ENCODE data around the gene PDE7B. TPM values are rescaled to one million over a fixed set of nuclear protein-coding genes. Genes with fewer than 3 reads are reported as not detected.

PDE7B gene
- total RNA-seq, 1 experiment from 2014 or later: not detected

DNA sequence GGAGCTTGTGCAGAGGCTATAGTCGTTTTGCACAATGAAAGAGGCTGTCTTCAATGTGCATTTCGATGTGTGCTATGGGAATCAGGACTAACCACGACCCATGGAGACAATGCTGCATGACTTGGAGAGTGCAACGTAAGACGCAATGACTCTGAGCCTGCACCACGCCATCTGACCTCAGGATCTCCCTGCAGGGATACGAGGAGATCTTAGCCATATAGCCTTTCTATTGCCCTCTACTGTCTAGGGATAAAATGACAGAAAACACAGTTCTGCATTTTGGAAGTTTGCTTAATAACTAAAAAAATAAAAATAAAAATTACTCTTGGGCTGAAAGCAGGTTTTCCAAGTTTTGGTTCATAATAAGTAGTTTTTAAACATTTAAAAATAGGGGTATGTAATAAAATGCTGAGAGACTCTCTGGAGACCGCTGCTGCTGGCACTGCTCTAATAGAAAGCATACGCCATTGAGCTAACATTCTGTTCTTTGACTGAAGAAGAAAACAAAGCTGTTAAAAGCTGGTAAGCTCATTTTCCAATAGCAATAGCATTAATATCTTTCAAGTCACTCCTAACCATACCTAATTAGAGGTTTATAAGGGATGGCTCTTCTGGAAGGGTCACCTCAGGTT is 87.2 kb downstream of the PDE7B start:
- Histone ChIP-seq H3K4me1 (ENCODE audit: insufficient read depth, low read length, poor library complexity, severe bottlenecking) (no peaks in the 10 kb centered on the region), H3K36me3 (ENCODE audit: insufficient read depth, low read length, poor library complexity, severe bottlenecking) (no peaks in the 10 kb centered on the region), H3K27ac (ENCODE audit: low read depth, low read length, poor library complexity, severe bottlenecking) (no peak overlapping the region), H3K27me3 (replicated peaks; ENCODE audit: insufficient read depth, low read depth, low read length, poor library complexity) (peaks cover 9% of the 10 kb centered on the region), H3K4me3 (ENCODE audit: low read depth, low read length, poor library complexity, severe bottlenecking) (no peak overlapping the region), H3K9me3 (ENCODE audit: low read depth, low read length, poor library complexity, severe bottlenecking) (no peaks in the 10 kb centered on the region)
- ChIA-PET CTCF (interaction anchor here (1.0 kb wide), 1 partner anchor 29 kb away, joined by 3 read pairs; no protein-coding TSS in a partner anchor), POLR2A (ENCODE audit: low non-redundant PET) (no interaction called here)
- no TSS peak for BruUV-seq (replicated peaks)
- TF ChIP-seq CTCF (conservative IDR thresholded peaks at IDR 0.05; ENCODE audit: low read depth, low read length) (peak; percentile 53; the same call in 1 of the 2 replicates), EZH2 (IDR thresholded peaks at IDR 0.05; ENCODE audit: borderline replicate concordance, low read depth, low read length, poor library complexity, severe bottlenecking) (no peak)
- intact Hi-C loops (cut with micrococcal nuclease; ENCODE audit: unreplicated experiment): no loop called here
- peak; percentile 27 for DNase-seq (ENCODE audit: low spot score)

- peaks cover 10% of the 10 kb centered on the region for H3K27me3 ChIP-seq (replicated peaks; ENCODE audit: insufficient read depth, low read depth, low read length, poor library complexity)
- CTCF ChIA-PET: interaction anchor here (1.0 kb wide), 1 partner anchor 29 kb away, joined by 3 read pairs; no protein-coding TSS in a partner anchor
- POLR2A ChIA-PET (ENCODE audit: low non-redundant PET): no interaction called here
- H3K4me3 ChIP-seq (ENCODE audit: low read depth, low read length, poor library complexity, severe bottlenecking): no peak overlapping the region
- H3K27ac ChIP-seq (ENCODE audit: low read depth, low read length, poor library complexity, severe bottlenecking): no peak overlapping the region
- H3K36me3 ChIP-seq (ENCODE audit: insufficient read depth, low read length, poor library complexity, severe bottlenecking): no peaks in the 10 kb centered on the region
- H3K4me1 ChIP-seq (ENCODE audit: insufficient read depth, low read length, poor library complexity, severe bottlenecking): no peaks in the 10 kb centered on the region
- no peaks in the 10 kb centered on the region for H3K9me3 ChIP-seq (ENCODE audit: low read depth, low read length, poor library complexity, severe bottlenecking)
- DNase-seq (ENCODE audit: low spot score): no peak
- intact Hi-C loops (cut with micrococcal nuclease; ENCODE audit: unreplicated experiment): no loop called here
- no TSS peak for BruUV-seq (replicated peaks)
- TF ChIP-seq CTCF (conservative IDR thresholded peaks at IDR 0.05; ENCODE audit: low read depth, low read length) (no peak), EZH2 (IDR thresholded peaks at IDR 0.05; ENCODE audit: borderline replicate concordance, low read depth, low read length, poor library complexity, severe bottlenecking) (no peak)
Observed at GRCh38 chr6:135939208-135939591, 87.7 kb downstream of the PDE7B start.

- Histone ChIP-seq H3K4me1 (ENCODE audit: insufficient read depth, low read length, poor library complexity, severe bottlenecking) (no peaks in the 10 kb centered on the region), H3K27me3 (replicated peaks; ENCODE audit: insufficient read depth, low read depth, low read length, poor library complexity) (peaks cover 10% of the 10 kb centered on the region), H3K9me3 (ENCODE audit: low read depth, low read length, poor library complexity, severe bottlenecking) (no peaks in the 10 kb centered on the region), H3K36me3 (ENCODE audit: insufficient read depth, low read length, poor library complexity, severe bottlenecking) (no peaks in the 10 kb centered on the region), H3K4me3 (ENCODE audit: low read depth, low read length, poor library complexity, severe bottlenecking) (no peak overlapping the region), H3K27ac (ENCODE audit: low read depth, low read length, poor library complexity, severe bottlenecking) (no peak overlapping the region)
- DNase-seq (ENCODE audit: low spot score): no peak
- CTCF ChIA-PET: no interaction called here
- POLR2A ChIA-PET (ENCODE audit: low non-redundant PET): no interaction called here
- intact Hi-C loops (cut with micrococcal nuclease; ENCODE audit: unreplicated experiment): no loop called here
- no TSS peak for BruUV-seq (replicated peaks)
- TF ChIP-seq CTCF (conservative IDR thresholded peaks at IDR 0.05; ENCODE audit: low read depth, low read length) (no peak), EZH2 (IDR thresholded peaks at IDR 0.05; ENCODE audit: borderline replicate concordance, low read depth, low read length, poor library complexity, severe bottlenecking) (no peak)
Observed at GRCh38 chr6:135940616-135941167, 89.2 kb downstream of the PDE7B start.

Data from A673 (cell line).